GM18507 (cell line): ENCODE data around the gene HRG.
A peak's percentile ranks its signal among the peaks of the same experiment; 100 is the strongest.
"Not testable (repeated sequence)": the region's sequence is repeated elsewhere in the genome, so short reads cannot be mapped to it uniquely, and the experiment has no call there.

Experiments
- DNase-seq: peaks from one replicate; pipeline ENCODE4 v3.0.0; 2011; ENCODE audit warnings: low read depth; ENCODE audit not compliant: insufficient read length; ENCODE audit errors: extremely low spot score
- FAIRE-seq: peaks from 2 replicates; lab custom pipeline; 2011; peaks lifted over from hg19 to GRCh38; lab: Jason Lieb, UNC

HRG gene

GRCh38 chr3:186665625-186666188, at the start of gene HRG:
HRG (plus strand) TSS chr3:186666014; CDS start chr3:186666032, 18 bp downstream.
- FAIRE-seq (no peak), DNase-seq (no peak)

GRCh38 chr3:186616299-186616617, 49.6 kb upstream of the HRG start:
- no peak for FAIRE-seq
- no peak for DNase-seq

- FAIRE-seq (peak; percentile 95), DNase-seq (peak; percentile 82)
Measured at GRCh38 chr3:186617036-186617946, 48.5 kb upstream of the HRG start.

GRCh38 chr3:186618318-186618938, 47.4 kb upstream of the HRG start:
- FAIRE-seq (no peak), DNase-seq (no peak)

DNA sequence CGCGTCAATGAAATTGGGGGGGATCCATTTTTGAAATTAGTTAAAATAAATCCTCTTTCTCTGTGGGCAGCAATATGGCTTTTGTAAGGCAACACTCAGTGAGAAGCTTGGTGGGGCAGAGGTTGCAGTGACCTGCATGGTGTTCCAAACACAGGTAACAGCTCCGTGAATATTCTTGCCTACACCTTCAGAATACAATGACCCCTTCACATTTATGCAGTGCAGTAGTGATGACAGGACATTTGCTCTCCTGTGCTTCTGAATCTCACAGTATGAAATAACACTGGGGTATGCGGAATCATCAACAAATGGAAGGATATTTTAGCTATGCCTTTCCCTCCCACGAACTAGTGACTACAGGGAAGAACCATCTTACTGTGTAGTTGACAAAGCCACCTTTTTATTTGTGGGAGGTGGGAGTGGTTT, 46.0 kb upstream of the HRG start:
- DNase-seq (no peak), FAIRE-seq (no peak)

GRCh38 chr3:186620213-186621092, 45.4 kb upstream of the HRG start:
- DNase-seq (no peak), FAIRE-seq (no peak)

DNA sequence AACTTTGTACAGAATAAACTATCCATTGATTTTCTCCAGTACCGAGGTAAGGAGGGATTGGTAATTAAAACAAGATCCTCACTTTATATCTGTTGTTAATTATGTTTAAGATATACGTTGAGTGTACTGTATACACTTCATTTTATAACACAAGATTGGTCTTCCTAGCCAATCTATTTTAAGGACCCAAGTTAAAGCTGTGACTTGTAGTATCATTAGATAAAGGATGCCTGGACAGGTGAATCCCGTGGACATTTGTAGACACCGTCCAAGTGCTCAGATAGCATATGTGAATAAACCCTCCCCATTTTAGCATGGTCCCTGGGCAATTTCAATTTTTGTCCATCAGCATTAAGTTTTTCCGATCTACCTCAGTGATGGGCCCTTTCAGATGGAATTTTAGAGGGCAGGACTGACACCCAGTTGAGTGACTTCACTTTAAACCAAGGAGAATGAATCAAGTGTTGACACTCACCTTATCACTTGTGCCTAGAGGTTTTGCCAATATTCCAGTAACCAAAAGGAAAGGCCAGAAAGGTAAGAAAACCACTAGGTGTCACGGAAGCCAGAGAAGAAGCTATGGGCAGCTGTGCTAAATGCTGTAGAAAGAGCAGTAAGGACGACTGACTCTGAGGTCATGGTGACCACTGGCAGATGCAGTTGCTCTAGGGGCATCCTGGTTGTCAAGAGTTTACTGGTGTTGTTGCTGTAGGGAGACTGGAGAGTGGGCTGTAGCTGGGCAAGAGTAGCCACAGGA, 43.7 kb upstream of the HRG start:
- DNase-seq = no peak
- FAIRE-seq = no peak

DNA sequence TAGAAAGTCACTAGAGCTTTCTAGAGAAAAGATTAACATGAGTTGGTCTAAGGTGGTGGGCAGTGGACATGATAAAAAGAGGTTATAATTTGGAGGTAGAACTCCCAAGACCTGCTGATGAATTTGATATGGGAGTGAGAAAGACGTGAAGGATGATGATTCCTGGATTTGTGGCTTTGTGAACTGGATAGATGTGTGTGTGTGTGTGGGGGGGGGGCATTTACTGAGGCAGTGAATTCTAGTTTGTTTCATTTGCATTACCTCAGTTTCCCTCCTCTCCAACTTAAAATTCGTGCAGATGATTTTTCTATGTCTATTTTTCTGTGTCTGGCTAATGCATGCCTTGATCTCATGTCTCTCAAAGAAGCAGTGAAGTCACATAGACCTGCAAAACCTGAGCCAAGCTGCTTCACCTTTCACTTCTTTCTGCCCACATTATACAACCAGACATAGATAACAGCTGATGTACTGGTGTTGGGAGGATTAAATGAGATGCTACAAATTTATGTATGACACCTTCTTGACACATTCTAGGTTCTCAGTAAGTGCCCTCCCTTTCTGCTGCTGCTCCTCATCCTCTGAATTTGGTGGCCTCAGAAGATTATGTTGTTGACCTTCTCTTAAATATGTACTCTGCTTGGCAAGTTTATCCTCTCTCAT, 43.0 kb upstream of the HRG start:
- FAIRE-seq (no peak), DNase-seq (no peak)

DNA sequence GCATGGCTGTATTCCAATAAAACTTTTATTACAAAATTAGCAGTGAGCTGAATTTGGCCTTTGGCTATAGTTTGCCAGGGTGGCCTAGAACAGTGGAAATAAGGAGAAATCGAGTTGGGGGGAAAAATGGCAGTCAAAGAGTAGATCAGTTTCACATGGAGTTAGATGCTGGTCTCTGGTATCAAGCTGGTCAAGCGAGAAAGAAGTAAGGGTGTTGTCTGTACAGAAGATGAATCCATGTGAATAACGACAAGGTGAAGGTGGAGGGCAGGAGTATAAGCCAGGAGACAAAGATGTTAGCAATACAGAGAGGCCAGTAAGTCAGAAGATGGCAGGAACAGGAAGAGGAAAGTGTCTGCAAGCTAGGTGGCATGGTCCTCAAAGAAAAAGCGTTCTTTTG, 41.2 kb upstream of the HRG start:
- no peak for FAIRE-seq

DNA sequence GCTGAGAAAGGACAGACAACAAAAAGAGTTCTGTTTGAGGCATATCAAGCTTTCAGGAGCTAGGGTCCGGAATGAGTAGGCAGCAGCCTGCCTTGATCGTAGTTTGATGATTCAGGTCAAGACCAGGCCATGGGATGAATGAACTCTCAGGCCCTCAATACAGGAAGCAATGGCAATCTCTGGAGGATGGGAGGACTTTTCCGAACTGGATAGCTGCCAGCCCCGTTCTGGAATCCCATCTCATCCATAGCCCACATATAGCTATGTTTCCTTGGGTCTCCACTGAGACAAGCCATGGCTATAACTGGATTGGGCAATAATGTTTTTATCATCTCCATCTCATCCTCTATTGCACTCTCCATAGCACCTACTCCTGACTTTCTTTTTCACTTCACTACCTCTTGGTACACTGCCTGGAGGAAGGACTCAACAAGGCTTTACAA, 40.2 kb upstream of the HRG start:
- DNase-seq = no peak
- no peak for FAIRE-seq

More for the DNA sequence above, 41.2 kb upstream of the HRG start:
- no peak for DNase-seq

- FAIRE-seq = no peak
- DNase-seq = no peak
Measured at GRCh38 chr3:186626254-186626847, 39.5 kb upstream of the HRG start.

- FAIRE-seq = no peak
Measured at GRCh38 chr3:186627852-186628414, 37.9 kb upstream of the HRG start.

DNA sequence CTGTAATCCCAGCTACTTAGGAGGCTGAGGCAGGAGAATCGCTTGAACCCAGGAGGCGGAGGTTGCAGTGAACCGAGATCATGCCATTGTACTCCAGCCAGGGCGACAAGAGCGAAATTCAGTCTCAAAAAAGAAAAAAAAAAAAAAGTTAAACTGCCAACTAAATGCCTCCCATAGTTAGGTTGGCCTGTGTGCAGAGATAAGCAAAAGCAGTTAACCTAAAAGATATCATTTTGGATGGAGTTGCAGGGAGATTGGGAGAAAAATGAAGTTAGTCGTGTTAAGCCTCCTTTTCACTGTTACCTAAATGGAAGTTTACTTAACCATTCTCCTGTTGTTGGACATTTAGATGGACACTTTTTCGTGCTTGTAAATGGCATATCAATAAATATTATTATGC, 37.1 kb upstream of the HRG start:
- DNase-seq (no peak), FAIRE-seq (no peak)

More at GRCh38 chr3:186627852-186628414, 37.9 kb upstream of the HRG start:
- no peak for DNase-seq

- FAIRE-seq = no peak
- DNase-seq = no peak
Measured at GRCh38 chr3:186630950-186631641, 34.7 kb upstream of the HRG start.

DNA sequence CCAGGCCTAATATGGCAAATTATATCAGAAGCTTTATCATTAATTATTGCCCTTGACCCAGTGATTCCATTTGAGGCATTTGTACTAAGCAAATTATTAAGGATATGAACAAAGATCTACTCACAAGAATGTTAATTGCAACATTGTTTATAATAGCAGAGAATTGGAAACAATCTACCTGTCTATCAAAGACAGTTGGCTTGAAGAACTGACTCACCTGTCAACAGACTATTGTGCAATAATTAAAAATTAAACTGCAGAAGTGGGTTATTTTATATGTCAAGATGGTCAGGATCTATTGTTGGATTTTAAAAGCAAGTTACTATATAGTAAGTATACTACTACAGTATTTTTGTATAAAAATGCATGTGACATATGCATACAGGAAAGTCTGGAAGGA, 32.3 kb upstream of the HRG start:
- no peak for FAIRE-seq

DNA sequence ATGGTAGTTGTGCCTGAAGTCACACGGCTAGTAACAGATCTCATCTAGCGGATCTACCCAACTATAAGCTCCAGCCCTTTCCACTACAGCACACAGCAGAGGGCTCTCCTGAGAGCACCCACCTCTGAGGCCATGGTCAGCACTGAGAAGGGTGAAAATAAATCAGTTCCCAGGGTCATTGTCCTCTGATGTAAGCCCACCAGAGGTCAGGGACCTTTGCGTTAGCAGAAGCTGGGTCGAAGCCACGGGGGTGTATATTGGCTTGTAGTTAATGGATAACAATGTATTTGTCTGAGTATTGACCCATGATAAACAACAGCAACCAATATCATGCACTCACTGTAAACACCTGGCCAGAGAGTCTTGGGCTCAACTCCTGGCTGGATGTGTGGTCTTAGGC, 31.6 kb upstream of the HRG start:
- not testable (repeated sequence) for FAIRE-seq, DNase-seq

More for the DNA sequence above, 32.3 kb upstream of the HRG start:
- DNase-seq = no peak

DNA sequence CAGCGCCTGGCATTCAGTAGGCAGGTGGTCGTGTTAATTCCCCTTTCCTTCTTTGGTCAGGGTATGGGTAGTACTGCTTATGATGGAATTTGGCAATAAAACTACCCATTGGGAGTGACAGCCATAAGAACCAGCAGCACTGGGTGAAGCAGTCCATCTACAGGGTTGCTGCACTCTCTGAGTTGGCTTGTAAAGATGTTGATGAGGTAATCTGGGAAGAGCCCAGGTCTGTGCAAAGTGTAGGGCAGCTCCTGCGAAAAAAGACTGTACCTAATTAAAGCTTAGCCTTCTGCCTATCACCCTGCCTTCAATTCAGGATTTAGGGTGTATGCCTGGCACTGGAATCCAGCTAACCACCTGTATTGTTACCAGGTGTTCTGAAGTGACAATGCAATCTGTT, 30.3 kb upstream of the HRG start:
- no peak for DNase-seq
- no peak for FAIRE-seq
